ENCODE data around the gene HLA-E.

DNA sequence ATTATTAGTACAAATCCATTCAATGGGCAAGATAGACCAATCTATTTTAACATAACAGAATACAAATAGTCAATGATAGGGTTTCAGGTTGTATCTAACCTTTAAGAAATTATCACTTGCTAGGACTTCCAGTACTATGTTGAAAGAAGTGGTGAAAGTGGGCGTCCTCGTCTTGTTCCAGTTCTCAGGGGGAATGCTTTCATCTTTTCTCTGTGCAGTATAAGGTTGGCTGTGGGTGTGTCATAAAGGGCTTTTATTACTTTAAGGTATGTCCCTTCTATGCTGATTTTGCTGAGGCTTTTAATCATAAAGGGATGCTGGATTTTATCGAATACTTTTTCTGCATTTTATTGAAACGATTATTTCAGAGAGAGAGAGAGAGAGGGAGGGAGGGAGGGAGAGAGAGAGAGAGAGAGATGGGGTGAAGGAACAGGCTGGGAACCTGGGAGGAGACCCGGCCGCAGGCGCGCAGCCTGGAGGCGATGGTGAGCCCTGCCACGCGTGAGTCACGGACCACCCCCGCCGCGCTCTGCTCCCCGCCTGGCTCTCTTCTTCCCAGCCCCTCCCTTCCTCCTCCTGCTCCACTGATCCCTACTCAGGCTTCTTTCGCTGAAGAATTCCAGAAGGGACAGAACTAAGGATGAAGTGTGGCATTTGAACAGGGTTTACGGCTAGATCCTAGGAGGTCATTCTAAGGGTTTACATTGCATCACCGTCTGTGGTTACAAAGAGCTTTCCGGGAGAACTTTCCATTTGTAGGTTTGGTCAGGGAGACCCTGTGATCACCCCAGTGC, 45.5 kb upstream of the HLA-E start:
- TF ChIP-seq, protein P1, sequence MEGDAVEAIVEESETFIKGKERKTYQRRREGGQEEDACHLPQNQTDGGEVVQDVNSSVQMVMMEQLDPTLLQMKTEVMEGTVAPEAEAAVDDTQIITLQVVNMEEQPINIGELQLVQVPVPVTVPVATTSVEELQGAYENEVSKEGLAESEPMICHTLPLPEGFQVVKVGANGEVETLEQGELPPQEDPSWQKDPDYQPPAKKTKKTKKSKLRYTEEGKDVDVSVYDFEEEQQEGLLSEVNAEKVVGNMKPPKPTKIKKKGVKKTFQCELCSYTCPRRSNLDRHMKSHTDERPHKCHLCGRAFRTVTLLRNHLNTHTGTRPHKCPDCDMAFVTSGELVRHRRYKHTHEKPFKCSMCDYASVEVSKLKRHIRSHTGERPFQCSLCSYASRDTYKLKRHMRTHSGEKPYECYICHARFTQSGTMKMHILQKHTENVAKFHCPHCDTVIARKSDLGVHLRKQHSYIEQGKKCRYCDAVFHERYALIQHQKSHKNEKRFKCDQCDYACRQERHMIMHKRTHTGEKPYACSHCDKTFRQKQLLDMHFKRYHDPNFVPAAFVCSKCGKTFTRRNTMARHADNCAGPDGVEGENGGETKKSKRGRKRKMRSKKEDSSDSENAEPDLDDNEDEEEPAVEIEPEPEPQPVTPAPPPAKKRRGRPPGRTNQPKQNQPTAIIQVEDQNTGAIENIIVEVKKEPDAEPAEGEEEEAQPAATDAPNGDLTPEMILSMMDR (IDR thresholded peaks at IDR 0.05), result no peak
- no peak for TF ChIP-seq POLR2A (IDR thresholded peaks at IDR 0.05)
